ENCODE data around the gene CIAO2B. TPM values are rescaled to one million over a fixed set of nuclear protein-coding genes. Genes with fewer than 3 reads are reported as not detected.

The CIAO2B gene
- total and polyA plus RNA-seq, 4 donors = 51.1 to 120 (median 86.2) TPM

DNA sequence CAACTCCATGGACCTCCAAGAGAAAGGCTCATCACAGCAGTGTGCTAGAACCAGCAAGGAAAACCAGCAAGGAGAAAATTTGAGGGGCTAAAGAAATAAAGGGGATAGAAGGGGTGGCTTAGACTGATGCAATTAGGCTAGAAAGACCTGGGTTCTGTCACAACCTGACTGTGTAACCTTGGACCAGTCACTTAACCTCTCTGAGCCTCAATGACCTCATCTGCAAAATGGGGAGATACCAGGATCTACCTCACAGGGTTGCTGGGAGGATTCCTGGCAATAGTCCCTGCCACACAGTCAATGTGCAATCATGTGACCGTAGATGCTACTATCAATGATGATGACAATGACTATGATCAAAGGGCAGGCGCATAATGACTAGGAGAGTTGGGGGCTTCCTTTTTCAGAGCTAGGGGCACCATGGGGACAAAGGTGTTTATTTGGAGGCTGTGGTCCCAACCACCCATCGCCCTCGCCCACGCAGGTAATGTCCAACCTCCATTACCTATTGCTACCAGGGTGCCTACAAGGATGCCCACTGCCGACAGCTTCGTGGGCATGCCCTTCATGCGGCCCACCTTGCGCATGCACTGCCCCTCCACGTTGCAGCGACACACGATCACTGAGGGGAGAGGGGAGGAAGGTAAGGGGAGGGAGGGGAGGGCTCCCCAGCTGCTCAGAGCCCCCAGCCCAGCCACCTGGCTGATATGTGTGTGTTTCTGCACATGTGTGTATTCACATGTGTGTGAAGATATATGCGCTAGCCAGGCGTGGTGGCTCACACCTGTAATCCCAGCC lies 25.2 kb downstream of the CIAO2B start (continued):
- TF ChIP-seq SP1 (IDR thresholded peaks at IDR 0.05) = no peak
- TF ChIP-seq HNF4A (conservative IDR thresholded peaks at IDR 0.05) = no peak
- TF ChIP-seq, protein P1, sequence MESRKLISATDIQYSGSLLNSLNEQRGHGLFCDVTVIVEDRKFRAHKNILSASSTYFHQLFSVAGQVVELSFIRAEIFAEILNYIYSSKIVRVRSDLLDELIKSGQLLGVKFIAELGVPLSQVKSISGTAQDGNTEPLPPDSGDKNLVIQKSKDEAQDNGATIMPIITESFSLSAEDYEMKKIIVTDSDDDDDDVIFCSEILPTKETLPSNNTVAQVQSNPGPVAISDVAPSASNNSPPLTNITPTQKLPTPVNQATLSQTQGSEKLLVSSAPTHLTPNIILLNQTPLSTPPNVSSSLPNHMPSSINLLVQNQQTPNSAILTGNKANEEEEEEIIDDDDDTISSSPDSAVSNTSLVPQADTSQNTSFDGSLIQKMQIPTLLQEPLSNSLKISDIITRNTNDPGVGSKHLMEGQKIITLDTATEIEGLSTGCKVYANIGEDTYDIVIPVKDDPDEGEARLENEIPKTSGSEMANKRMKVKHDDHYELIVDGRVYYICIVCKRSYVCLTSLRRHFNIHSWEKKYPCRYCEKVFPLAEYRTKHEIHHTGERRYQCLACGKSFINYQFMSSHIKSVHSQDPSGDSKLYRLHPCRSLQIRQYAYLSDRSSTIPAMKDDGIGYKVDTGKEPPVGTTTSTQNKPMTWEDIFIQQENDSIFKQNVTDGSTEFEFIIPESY (IDR thresholded peaks at IDR 0.05) = no peak
- no peak for TF ChIP-seq YY1 (IDR thresholded peaks at IDR 0.05)
- no peak for TF ChIP-seq HNF4G (IDR thresholded peaks at IDR 0.05)

DNA sequence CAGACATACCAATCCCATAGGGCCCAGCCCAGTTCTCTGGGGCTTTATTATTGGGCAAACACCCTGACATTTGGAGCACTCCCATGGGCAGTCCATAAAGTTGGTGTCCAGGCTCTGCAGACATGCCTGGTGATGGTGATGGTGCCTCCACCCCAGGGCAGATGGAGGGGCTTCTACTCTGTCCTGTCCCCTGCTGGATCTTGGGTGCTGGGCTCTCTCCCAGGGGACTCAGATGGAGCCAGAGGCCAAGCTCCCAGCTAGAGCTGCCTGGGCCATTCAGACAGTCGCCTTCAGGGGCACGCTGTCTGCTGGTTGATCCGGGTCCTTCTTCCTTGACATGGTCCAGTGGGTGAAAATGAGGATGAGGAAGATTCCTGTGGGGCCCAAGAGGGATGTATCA lies 26.1 kb downstream of the CIAO2B start:
- no peak for TF ChIP-seq HNF4G (IDR thresholded peaks at IDR 0.05)
- no peak for TF ChIP-seq TAF1 (conservative IDR thresholded peaks at IDR 0.05)
- TF ChIP-seq EGR1 (IDR thresholded peaks at IDR 0.05; ENCODE audit: low read depth in 2 of 2) = no peak
- TF ChIP-seq HNF4A (conservative IDR thresholded peaks at IDR 0.05) = no peak
- TF ChIP-seq, protein P2, sequence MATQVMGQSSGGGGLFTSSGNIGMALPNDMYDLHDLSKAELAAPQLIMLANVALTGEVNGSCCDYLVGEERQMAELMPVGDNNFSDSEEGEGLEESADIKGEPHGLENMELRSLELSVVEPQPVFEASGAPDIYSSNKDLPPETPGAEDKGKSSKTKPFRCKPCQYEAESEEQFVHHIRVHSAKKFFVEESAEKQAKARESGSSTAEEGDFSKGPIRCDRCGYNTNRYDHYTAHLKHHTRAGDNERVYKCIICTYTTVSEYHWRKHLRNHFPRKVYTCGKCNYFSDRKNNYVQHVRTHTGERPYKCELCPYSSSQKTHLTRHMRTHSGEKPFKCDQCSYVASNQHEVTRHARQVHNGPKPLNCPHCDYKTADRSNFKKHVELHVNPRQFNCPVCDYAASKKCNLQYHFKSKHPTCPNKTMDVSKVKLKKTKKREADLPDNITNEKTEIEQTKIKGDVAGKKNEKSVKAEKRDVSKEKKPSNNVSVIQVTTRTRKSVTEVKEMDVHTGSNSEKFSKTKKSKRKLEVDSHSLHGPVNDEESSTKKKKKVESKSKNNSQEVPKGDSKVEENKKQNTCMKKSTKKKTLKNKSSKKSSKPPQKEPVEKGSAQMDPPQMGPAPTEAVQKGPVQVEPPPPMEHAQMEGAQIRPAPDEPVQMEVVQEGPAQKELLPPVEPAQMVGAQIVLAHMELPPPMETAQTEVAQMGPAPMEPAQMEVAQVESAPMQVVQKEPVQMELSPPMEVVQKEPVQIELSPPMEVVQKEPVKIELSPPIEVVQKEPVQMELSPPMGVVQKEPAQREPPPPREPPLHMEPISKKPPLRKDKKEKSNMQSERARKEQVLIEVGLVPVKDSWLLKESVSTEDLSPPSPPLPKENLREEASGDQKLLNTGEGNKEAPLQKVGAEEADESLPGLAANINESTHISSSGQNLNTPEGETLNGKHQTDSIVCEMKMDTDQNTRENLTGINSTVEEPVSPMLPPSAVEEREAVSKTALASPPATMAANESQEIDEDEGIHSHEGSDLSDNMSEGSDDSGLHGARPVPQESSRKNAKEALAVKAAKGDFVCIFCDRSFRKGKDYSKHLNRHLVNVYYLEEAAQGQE (IDR thresholded peaks at IDR 0.05) = no peak
- TF ChIP-seq SP1 (IDR thresholded peaks at IDR 0.05) = no peak
- no peak for TF ChIP-seq YY1 (IDR thresholded peaks at IDR 0.05)
- no peak for TF ChIP-seq FOXA2 (IDR thresholded peaks at IDR 0.05)
- no peak for TF ChIP-seq NR2F2 (IDR thresholded peaks at IDR 0.05)
- TF ChIP-seq FOXA1 (IDR thresholded peaks at IDR 0.05) = no peak
- TF ChIP-seq, protein P3, sequence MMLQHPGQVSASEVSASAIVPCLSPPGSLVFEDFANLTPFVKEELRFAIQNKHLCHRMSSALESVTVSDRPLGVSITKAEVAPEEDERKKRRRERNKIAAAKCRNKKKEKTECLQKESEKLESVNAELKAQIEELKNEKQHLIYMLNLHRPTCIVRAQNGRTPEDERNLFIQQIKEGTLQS (IDR thresholded peaks at IDR 0.05) = no peak
- TF ChIP-seq, protein P4, sequence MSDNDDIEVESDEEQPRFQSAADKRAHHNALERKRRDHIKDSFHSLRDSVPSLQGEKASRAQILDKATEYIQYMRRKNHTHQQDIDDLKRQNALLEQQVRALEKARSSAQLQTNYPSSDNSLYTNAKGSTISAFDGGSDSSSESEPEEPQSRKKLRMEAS (IDR thresholded peaks at IDR 0.05) = no peak
- no peak for TF ChIP-seq GABPA (IDR thresholded peaks at IDR 0.05 in 1 of 2, conservative IDR thresholded peaks at IDR 0.05 in 1 of 2)
- TF ChIP-seq, protein P1 (IDR thresholded peaks at IDR 0.05) = no peak
- no peak for TF ChIP-seq RXRA (IDR thresholded peaks at IDR 0.05)
- TF ChIP-seq RAD21 (IDR thresholded peaks at IDR 0.05) = no peak
- TF ChIP-seq, protein P5, sequence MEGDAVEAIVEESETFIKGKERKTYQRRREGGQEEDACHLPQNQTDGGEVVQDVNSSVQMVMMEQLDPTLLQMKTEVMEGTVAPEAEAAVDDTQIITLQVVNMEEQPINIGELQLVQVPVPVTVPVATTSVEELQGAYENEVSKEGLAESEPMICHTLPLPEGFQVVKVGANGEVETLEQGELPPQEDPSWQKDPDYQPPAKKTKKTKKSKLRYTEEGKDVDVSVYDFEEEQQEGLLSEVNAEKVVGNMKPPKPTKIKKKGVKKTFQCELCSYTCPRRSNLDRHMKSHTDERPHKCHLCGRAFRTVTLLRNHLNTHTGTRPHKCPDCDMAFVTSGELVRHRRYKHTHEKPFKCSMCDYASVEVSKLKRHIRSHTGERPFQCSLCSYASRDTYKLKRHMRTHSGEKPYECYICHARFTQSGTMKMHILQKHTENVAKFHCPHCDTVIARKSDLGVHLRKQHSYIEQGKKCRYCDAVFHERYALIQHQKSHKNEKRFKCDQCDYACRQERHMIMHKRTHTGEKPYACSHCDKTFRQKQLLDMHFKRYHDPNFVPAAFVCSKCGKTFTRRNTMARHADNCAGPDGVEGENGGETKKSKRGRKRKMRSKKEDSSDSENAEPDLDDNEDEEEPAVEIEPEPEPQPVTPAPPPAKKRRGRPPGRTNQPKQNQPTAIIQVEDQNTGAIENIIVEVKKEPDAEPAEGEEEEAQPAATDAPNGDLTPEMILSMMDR (IDR thresholded peaks at IDR 0.05; ENCODE audit: low read depth, low read length, missing input control) = no peak
- TF ChIP-seq JUND (IDR thresholded peaks at IDR 0.05) = no peak
- Histone ChIP-seq H3K9me3 (ENCODE audit: control insufficient read depth in 4 of 4, low read length in 3 of 4) (no peaks in the 10 kb centered on the region), H3K27ac (ENCODE audit: low read depth in 1 of 2, low read length in 2 of 2) (no peak overlapping the region), H3K4me3 (ENCODE audit: low read depth in 1 of 3, low read length in 3 of 3) (no peak overlapping the region), H3K36me3 (ENCODE audit: control insufficient read depth in 4 of 4, insufficient read depth in 3 of 4, low read depth in 1 of 4, low read length in 3 of 4) (no peaks in the 10 kb centered on the region), H3K27me3 (ENCODE audit: control insufficient read depth in 4 of 4, insufficient read depth in 4 of 4, low read length in 3 of 4) (no peaks in the 10 kb centered on the region), H3K9ac (ENCODE audit: low read depth in 1 of 2, low read length in 2 of 2) (no peak overlapping the region), H3K4me1 (ENCODE audit: control insufficient read depth in 4 of 4, insufficient read depth in 4 of 4, low read length in 3 of 4) (no peaks in the 10 kb centered on the region)
- 88% methylated on average over 3 of the region's 3 CpGs for WGBS
- no peak for DNase-seq (ENCODE audit: low spot score)

Measured in liver (tissue), 9 donors.